HG03575 (cell line): ENCODE results near the gene PROM1.

Experiments
- ATAC-seq: cut with Tn5 transposase; IDR thresholded peaks from one replicate; pipeline ENCODE4 v1.9.1; 2021; ENCODE audit not compliant: unreplicated experiment, insufficient number of reproducible peaks, low FRiP score; ENCODE audit errors: extremely low read depth

PROM1 gene

DNA sequence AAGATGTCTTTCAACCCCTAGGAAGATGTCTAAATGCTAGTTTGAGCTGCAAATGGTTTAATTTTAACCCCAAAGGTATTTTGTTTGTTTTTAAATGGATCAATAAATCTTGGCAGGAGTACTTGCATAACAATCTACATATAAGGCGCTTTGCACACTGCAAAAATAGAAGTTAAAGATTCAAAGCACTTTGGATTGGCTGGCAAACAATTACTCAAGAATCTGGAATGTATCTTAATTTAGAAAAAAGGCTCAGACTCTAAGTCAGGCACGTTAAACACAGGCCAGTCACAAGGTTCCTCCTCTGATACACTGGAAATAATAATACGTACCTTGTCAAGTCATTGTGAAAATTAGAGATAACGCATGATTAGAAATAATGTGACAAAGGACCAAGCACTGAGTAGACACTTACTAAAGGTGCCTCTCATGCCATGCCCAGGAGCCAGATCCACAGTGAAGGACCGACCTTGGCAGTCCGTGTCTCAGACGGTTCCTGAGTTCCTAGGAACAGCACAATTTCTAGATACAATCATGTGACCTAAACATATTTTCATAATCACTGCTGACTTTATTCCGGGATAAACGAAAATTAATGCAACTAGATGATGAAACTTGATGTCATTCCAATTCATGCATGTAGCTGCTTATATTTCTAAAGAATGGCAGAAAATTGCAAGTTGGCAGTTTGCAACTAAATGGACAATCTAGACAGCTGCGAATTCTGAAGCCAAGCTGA is 49.6 kb downstream of the PROM1 start:
- no peak for ATAC-seq

- ATAC-seq = no peak
Observed at GRCh38 chr4:16032396-16032770, 51.4 kb downstream of the PROM1 start.

DNA sequence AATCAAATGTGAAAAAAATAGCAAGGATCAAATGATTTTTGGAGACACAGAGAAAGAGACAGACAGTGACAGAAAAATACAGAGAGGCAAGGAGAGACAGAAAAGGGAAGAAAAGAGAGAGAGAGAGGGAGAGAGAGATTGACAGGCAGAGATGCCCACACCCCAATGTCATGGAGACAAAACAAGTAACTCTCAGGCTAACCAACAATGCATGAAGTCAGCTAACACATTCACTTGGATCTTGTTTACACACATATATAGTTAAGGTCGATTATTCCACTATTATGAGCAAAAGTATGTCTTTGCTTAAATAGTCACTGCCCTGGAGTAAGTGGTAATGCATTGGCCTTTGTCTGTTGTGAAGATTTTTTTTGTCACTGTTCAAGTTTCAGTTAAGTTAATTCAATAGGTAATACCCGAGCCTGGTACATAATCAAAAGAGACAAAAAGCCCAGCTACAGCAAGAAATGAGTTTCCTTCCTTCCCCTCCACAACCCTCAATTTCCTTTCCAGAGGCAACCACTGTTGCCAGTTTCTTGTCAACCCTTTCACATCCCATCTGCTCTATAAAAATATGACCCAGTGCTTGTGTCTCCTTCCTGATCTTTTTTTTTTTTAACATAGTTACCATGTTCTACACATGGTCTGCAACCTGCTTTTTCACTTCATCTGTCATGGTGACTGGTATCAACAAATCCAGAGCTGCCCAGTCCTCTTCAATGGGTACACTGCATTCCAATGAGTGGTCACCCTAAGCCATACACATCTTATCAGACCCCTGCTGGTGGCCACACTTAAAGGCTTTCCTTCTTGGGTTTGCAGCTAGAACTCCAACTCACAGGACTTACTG is 52.1 kb downstream of the PROM1 start:
- ATAC-seq = no peak

DNA sequence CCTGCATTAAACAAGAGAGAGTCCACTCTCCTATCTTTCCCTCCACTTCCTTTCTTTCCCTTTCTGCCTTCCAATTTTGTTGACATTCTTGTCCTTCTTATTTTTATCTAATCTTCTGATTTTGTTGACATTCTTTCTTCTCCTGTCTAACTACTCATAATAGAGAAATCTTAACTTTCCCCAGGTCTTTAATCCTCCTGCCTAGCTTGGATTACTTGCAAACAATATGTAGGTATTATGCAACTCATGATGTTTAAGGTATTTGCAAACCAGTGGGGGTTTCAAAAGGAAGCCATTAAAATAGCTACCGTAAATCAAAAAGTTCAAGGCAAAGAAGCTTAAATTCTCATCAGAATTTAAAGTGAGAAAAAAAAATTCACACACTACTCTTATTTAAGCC is 53.9 kb downstream of the PROM1 start:
- no peak for ATAC-seq

DNA sequence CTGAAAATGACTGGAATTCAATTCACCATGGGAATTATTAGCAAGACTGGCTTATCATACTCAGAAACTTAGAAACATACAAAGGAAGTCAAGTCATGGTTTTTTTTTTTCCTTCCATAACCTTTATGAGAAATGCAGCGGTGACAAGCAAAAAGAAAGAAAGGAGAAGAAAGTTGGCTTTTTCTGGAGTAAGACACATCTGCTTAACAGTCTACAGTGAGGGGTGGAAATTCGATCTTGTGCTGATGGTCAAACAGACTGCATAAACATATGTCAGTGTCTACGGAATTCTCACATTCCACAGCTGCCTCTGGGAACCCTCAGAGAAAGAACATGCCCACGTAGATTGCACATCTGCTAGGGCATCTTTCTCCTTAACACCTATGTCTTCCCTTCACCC is 54.6 kb downstream of the PROM1 start:
- ATAC-seq = no peak

DNA sequence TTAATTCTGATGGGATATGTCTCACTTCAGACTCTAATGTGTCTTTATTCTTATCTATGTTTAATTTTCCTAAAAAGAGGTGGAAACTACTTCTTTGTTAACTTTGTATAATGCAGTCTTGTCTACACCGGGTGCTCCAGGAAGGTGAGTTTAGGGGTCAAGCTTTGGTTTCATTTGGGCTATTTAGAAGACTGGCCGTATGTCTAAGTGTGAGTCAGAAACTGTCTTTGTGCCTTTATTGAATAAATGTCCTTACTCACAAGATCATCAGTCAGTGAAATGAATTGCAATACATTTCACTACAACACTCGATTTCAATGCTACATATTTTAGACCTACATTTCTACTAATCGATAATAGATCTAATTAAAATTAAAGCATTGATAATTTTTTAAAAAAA is 56.2 kb downstream of the PROM1 start:
- no peak for ATAC-seq

DNA sequence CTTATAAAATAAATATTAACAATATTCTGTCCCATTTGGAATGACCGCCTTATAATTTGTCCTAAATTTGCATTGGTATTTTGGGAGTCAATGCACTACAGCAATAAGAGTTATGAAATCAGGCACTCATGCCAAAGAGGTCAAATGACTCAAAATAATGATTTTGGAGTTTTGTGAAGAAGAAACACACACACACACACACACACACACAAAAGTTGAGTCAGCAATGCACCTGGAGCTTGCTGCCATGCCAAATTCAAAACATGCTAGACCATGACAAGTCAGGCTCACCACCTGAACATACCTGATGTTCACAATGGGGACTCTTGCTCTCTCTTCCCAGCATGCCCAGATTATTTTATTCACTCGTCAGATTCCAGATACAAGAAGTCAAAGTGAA is 56.7 kb downstream of the PROM1 start:
- ATAC-seq = no peak

DNA sequence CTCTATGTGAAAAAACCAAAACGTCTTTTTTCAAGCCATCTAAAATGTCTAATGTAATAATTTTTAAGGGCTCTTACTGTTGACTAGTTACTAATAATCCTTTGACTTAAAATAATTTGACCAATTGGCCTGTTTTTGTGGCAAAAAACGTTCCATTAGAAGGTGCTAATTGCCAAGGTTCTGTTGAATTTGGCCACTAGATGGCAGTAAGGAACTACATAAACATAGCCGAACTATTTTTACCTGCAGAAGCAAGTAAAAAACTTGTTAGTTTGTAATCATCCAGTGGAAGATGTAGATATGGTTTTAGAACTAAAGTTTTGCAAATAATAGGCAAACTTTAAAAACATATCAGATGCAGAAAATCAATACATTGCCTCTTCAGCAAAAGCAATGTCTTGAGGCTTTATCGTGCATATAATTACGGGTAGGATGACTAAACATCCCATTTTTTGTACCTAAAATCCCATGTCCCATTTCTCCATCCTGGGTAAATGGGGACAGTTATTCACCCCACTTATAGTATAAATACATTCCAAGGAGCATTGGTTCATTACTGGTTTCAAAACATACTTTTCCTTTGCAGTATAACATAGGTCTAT is 57.6 kb downstream of the PROM1 start:
- no peak for ATAC-seq

DNA sequence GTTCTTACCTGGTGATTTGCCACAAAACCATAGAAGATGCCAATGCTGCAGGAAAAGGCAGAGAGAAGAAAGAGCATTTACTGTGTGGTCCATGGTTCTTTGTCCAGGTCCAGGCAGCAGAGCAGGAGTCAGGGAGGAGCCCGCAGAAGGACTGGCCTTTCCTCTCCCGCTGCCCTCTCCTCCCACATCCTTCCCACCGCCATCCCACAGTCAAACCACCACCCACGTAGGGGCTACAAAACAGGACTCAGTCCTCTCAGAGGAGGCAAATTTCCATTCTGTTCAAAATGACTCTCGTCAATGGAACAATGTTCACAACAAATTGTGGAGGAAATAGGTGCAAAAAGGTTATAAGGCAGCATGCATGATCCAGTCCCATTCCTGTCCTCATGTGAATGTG is 58.6 kb downstream of the PROM1 start:
- no peak for ATAC-seq

DNA sequence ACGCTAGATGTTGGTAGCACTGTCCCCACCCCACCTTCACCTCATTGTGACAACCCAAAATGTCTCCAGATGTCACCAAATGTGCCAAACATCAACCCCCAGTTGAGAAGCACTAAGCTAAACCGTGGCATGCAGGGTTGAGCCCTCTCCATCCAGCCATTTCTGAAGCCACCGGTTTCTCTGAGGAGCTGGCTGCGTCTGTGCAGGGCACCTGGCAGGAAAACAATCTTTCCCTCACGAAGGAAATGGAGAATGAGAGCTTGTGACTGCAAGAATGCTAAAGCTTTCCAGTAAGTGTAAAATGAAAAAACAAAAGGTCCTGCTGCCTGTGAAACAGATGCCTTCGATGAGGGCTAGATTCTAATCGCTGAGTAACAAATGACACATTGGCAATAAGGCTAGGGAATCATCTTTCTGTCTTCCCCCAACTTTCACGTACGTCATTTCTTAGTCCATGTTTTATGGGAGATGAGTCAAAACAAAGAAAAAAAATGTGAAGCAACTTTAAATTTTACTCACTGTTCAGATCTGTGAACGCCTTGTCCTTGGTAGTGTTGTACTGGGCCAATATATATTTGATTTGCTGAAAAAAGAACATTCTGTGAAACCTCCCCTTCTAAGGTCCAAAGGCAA is 59.9 kb downstream of the PROM1 start:
- no peak for ATAC-seq

- no peak for ATAC-seq
Observed at GRCh38 chr4:16021804-16022560, 61.8 kb downstream of the PROM1 start.

DNA sequence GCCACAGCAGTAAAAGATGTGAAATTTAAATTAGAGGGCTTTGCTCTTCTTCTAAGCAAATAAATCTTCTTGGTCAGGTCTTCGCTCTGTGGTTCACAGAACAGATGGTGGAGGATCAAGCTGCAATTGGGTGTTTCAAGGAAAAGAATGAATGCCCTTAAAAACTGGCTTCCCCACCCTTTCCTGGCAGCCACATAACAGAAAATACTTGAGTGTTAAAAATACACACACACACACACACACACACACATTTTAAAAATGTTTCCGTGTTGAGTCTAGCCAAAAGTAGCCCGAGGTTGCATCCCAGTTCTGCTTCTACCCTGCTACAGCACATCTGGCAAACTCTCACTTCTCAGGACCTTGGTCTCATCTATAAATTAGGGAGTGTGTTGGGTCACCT is 64.2 kb downstream of the PROM1 start:
- no peak for ATAC-seq

GRCh38 chr4:16018841-16019240 is 65.0 kb downstream of the PROM1 start:
- no peak for ATAC-seq

DNA sequence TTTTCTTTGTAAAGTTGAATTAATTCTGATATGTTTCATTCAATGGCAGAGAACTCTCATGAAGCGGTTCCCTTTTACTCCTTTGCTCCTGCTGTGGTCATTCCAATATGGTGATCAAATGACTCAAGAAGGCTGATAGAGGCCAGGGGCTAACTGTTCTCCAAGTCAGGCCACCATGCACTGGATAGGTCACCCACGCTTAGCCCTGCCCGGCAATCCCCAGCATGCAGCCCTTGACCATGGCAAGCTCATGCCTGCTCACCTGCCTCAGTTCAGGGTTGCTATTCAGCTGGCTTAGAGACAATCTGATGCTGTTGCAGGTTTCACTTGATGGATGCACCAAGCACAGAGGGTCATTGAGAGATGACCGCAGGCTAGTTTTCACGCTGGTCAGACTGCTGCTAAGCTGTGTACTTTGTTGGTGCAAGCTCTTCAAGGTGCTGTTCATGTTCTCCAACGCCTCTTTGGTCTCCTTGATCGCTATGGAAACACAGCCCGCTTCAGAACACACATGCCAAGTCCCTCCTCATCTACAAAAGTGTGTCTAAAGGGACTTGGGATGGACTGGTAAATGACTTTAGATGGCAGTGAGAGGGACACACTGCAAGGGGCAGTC is 65.7 kb downstream of the PROM1 start:
- no peak for ATAC-seq

DNA sequence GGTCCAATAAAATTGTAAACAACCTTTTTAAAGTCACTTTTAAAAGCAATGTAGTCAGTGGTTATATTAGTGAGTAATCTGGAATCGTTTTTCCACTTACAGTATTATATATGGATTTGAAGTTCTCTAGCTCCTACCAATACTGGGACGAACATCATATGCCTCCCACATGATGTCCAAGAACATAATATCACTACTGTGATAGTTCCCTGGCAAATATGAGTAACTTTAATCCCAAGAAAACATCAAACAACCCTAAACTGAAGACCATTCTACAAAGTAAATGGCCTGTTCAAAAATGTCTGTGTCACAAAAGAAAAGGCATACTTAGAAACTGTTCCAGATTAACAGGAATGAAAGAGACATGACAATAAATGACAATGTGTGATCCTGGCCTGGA is 67.3 kb downstream of the PROM1 start:
- ATAC-seq = no peak

DNA sequence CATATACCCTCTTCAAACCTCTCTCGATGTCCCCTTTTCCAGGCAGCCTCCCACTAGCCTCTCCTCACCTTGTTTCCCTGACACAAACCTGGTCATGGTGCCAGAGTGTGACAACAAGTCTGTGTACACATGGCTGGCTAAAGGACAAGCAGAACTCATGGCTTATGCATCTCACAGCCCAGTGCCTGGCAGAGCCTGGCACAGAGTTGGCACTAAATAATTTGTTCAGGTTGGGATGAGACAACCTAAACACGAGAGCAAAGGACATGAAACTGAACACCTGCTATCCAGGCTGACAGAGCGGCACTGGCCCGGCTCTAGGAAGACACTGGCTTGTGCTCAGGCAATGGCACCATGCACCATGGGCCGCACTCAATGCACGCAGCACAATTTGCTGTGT is 72.7 kb downstream of the PROM1 start:
- ATAC-seq = no peak

DNA sequence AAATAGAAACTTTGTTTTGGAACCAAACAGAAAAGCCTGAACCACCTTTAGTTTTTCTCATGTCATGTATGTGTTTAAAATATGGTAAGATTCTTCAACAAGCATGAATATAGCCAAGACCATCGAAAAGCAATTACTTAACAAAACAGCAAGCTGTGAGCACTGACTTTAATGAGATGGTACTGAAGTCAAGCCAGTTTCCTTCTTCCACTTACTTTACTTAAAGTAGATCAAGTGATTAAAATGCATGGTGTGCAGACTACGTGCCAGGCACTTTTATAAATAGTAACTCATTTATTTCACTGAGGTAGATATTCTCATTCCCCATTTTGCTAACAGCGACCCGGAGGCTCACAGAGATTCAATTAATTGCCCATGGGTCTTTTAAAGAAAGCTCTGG is 74.7 kb downstream of the PROM1 start:
- ATAC-seq = no peak

DNA sequence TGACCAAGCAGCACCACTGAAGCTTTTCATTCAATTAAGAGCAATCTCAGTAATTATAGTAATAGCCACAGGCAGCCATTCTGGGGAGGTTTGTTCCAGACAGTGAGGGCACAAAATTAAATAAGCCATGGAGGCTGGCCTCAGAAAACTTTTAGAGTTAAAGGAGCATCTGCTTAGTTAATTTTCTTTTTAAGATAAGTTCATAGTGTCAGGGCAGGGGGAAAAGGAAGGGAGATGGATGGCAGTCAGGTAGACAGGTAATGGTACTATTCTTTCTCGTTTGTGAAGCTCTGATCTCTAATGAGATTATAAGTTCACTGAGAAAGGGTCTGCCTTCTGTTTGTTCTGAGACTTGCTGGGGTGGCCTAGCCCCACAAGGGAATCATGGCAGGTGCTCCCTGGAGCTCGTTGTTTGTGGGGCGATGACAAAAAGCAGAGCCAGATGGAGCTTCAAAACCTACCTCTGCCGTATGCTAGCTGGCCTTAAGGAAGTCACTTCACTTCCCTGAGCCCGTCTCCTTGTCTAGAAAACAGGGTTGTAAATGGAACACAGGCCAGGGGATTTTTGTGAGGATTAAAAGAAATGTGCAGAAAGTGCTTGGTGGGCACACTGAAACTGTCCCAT is 76.2 kb downstream of the PROM1 start:
- no peak for ATAC-seq
